Measurements from ENCODE around the gene DOCK3.
A peak's percentile ranks its signal among the peaks of the same experiment; 100 is the strongest.
"Not testable (repeated sequence)": the region's sequence is repeated elsewhere in the genome, so short reads cannot be mapped to it uniquely, and the experiment has no call there.

DOCK3 gene

GRCh38 chr3:51075221-51075775, 400.6 kb downstream of the DOCK3 start:
- WGBS (ENCODE audit: extremely low coverage, insufficient coverage, low lambda C conversion rate) = no CpG with 5 or more reads among the region's 2 CpGs

GRCh38 chr3:51082363-51082762, 407.6 kb downstream of the DOCK3 start:
- Histone ChIP-seq H3K56ac (ENCODE audit: low read length) (no peak overlapping the region), H3K4me1 (ENCODE audit: control insufficient read depth, low read depth, low read length) (no peaks in the 10 kb centered on the region), H3K4ac (ENCODE audit: low read depth, low read length) (no peak overlapping the region), H3K4me2 (ENCODE audit: low read length) (no peak overlapping the region), H3K36me3 (ENCODE audit: control insufficient read depth, insufficient read depth, low read length) (no peaks in the 10 kb centered on the region), H3K18ac (ENCODE audit: low read length) (no peak overlapping the region), H4K5ac (ENCODE audit: low read length) (no peak overlapping the region), H2BK5ac (ENCODE audit: low read length) (no peak overlapping the region), H4K8ac (ENCODE audit: low read depth, low read length) (no peak overlapping the region), H3K79me2 (ENCODE audit: control insufficient read depth, insufficient read depth, low read length) (no peaks in the 10 kb centered on the region), H3K27ac (ENCODE audit: low read depth, low read length) (no peak overlapping the region), H2BK120ac (ENCODE audit: low read depth, low read length) (no peak overlapping the region), H3K79me1 (ENCODE audit: low read length) (no peaks in the 10 kb centered on the region), H3K9ac (ENCODE audit: low read length) (no peak overlapping the region), H3K27me3 (ENCODE audit: insufficient read depth, low read length, poor library complexity) (no peaks in the 10 kb centered on the region), H2BK15ac (replicated peaks; ENCODE audit: low read depth) (no peak overlapping the region), H3K4me3 (ENCODE audit: low read length) (no peak overlapping the region), H3K23ac (ENCODE audit: low read length) (no peak overlapping the region), H2AK5ac (ENCODE audit: low read length) (no peak overlapping the region)
- WGBS (ENCODE audit: extremely low coverage, insufficient coverage, low lambda C conversion rate) = no CpG with 5 or more reads among the region's 2 CpGs
- no peak for DNase-seq

More at GRCh38 chr3:51075221-51075775, 400.6 kb downstream of the DOCK3 start:
- Histone ChIP-seq H3K79me2 (ENCODE audit: control insufficient read depth, insufficient read depth, low read length) (no peaks in the 10 kb centered on the region), H2BK15ac (replicated peaks; ENCODE audit: low read depth) (no peak overlapping the region), H3K4me1 (ENCODE audit: control insufficient read depth, low read depth, low read length) (no peaks in the 10 kb centered on the region), H3K56ac (ENCODE audit: low read length) (no peak overlapping the region), H3K18ac (ENCODE audit: low read length) (no peak overlapping the region), H3K79me1 (ENCODE audit: low read length) (no peaks in the 10 kb centered on the region), H3K4ac (ENCODE audit: low read depth, low read length) (no peak overlapping the region), H3K36me3 (ENCODE audit: control insufficient read depth, insufficient read depth, low read length) (no peaks in the 10 kb centered on the region), H3K27me3 (ENCODE audit: insufficient read depth, low read length, poor library complexity) (no peaks in the 10 kb centered on the region), H3K4me3 (ENCODE audit: low read length) (no peak overlapping the region), H3K27ac (ENCODE audit: low read depth, low read length) (no peak overlapping the region), H2AK5ac (ENCODE audit: low read length) (no peak overlapping the region), H4K5ac (ENCODE audit: low read length) (no peak overlapping the region), H3K9ac (ENCODE audit: low read length) (no peak overlapping the region), H2BK120ac (ENCODE audit: low read depth, low read length) (no peak overlapping the region), H2BK5ac (ENCODE audit: low read length) (no peak overlapping the region), H3K23ac (ENCODE audit: low read length) (no peak overlapping the region), H4K8ac (ENCODE audit: low read depth, low read length) (no peak overlapping the region), H3K4me2 (ENCODE audit: low read length) (no peak overlapping the region)
- no peak for DNase-seq

- Histone ChIP-seq H3K18ac (ENCODE audit: low read length) (no peak overlapping the region), H2AK5ac (ENCODE audit: low read length) (no peak overlapping the region), H3K79me1 (ENCODE audit: low read length) (no peaks in the 10 kb centered on the region), H2BK15ac (replicated peaks; ENCODE audit: low read depth) (no peak overlapping the region), H2BK120ac (ENCODE audit: low read depth, low read length) (no peak overlapping the region), H4K8ac (ENCODE audit: low read depth, low read length) (no peak overlapping the region), H2BK5ac (ENCODE audit: low read length) (no peak overlapping the region), H3K36me3 (ENCODE audit: control insufficient read depth, insufficient read depth, low read length) (no peaks in the 10 kb centered on the region), H3K4ac (ENCODE audit: low read depth, low read length) (no peak overlapping the region), H3K23ac (ENCODE audit: low read length) (no peak overlapping the region), H3K27ac (ENCODE audit: low read depth, low read length) (no peak overlapping the region), H3K27me3 (ENCODE audit: insufficient read depth, low read length, poor library complexity) (no peaks in the 10 kb centered on the region), H3K4me1 (ENCODE audit: control insufficient read depth, low read depth, low read length) (no peaks in the 10 kb centered on the region), H3K79me2 (ENCODE audit: control insufficient read depth, insufficient read depth, low read length) (no peaks in the 10 kb centered on the region), H4K5ac (ENCODE audit: low read length) (no peak overlapping the region), H3K4me3 (ENCODE audit: low read length) (no peak overlapping the region), H3K56ac (ENCODE audit: low read length) (no peak overlapping the region), H3K9ac (ENCODE audit: low read length) (no peak overlapping the region), H3K4me2 (ENCODE audit: low read length) (no peak overlapping the region)
- WGBS (ENCODE audit: extremely low coverage, insufficient coverage, low lambda C conversion rate) = no CpG with 5 or more reads among the region's 2 CpGs
- no peak for DNase-seq
Observed at GRCh38 chr3:51083490-51083889, 408.8 kb downstream of the DOCK3 start.

- not testable (repeated sequence) for H3K4me2 ChIP-seq (ENCODE audit: low read length); H3K4me3 ChIP-seq (ENCODE audit: low read length); H3K18ac ChIP-seq (ENCODE audit: low read length); H2BK5ac ChIP-seq (ENCODE audit: low read length); H2AK5ac ChIP-seq (ENCODE audit: low read length); H4K5ac ChIP-seq (ENCODE audit: low read length); H2BK15ac ChIP-seq (replicated peaks; ENCODE audit: low read depth); H3K56ac ChIP-seq (ENCODE audit: low read length); H4K8ac ChIP-seq (ENCODE audit: low read depth, low read length); H3K9ac ChIP-seq (ENCODE audit: low read length); H2BK120ac ChIP-seq (ENCODE audit: low read depth, low read length); H3K79me1 ChIP-seq (ENCODE audit: low read length); H3K23ac ChIP-seq (ENCODE audit: low read length); H3K4ac ChIP-seq (ENCODE audit: low read depth, low read length); H3K27ac ChIP-seq (ENCODE audit: low read depth, low read length); H3K27me3 ChIP-seq (ENCODE audit: insufficient read depth, low read length, poor library complexity); H3K79me2 ChIP-seq (ENCODE audit: control insufficient read depth, insufficient read depth, low read length); H3K4me1 ChIP-seq (ENCODE audit: control insufficient read depth, low read depth, low read length); DNase-seq; H3K36me3 ChIP-seq (ENCODE audit: control insufficient read depth, insufficient read depth, low read length)
- WGBS (ENCODE audit: extremely low coverage, insufficient coverage, low lambda C conversion rate) = no CpG with 5 or more reads among the region's 6 CpGs
Observed at GRCh38 chr3:51092141-51092540, 417.4 kb downstream of the DOCK3 start.

- H3K4me2 ChIP-seq (ENCODE audit: low read length); H3K27ac ChIP-seq (ENCODE audit: low read depth, low read length); H3K23ac ChIP-seq (ENCODE audit: low read length); H2AK5ac ChIP-seq (ENCODE audit: low read length); H3K18ac ChIP-seq (ENCODE audit: low read length); H3K9ac ChIP-seq (ENCODE audit: low read length); H3K56ac ChIP-seq (ENCODE audit: low read length); H3K36me3 ChIP-seq (ENCODE audit: control insufficient read depth, insufficient read depth, low read length); H2BK120ac ChIP-seq (ENCODE audit: low read depth, low read length); H4K8ac ChIP-seq (ENCODE audit: low read depth, low read length); H2BK15ac ChIP-seq (replicated peaks; ENCODE audit: low read depth); H3K4ac ChIP-seq (ENCODE audit: low read depth, low read length); H3K4me3 ChIP-seq (ENCODE audit: low read length); H3K27me3 ChIP-seq (ENCODE audit: insufficient read depth, low read length, poor library complexity); H2BK5ac ChIP-seq (ENCODE audit: low read length); H3K79me1 ChIP-seq (ENCODE audit: low read length); H3K79me2 ChIP-seq (ENCODE audit: control insufficient read depth, insufficient read depth, low read length); H3K4me1 ChIP-seq (ENCODE audit: control insufficient read depth, low read depth, low read length); H4K5ac ChIP-seq (ENCODE audit: low read length): not testable (repeated sequence)
- DNase-seq = peak; percentile 49
- no CpG with 5 or more reads among the region's 1 CpG for WGBS (ENCODE audit: extremely low coverage, insufficient coverage, low lambda C conversion rate)
Observed at GRCh38 chr3:51094838-51095237, 420.1 kb downstream of the DOCK3 start.

- Histone ChIP-seq H2BK120ac (ENCODE audit: low read depth, low read length) (no peak overlapping the region), H3K56ac (ENCODE audit: low read length) (no peak overlapping the region), H3K27me3 (ENCODE audit: insufficient read depth, low read length, poor library complexity) (no peaks in the 10 kb centered on the region), H4K5ac (ENCODE audit: low read length) (no peak overlapping the region), H3K9ac (ENCODE audit: low read length) (no peak overlapping the region), H3K4me1 (ENCODE audit: control insufficient read depth, low read depth, low read length) (no peaks in the 10 kb centered on the region), H3K18ac (ENCODE audit: low read length) (no peak overlapping the region), H4K8ac (ENCODE audit: low read depth, low read length) (no peak overlapping the region), H2BK15ac (replicated peaks; ENCODE audit: low read depth) (no peak overlapping the region), H2AK5ac (ENCODE audit: low read length) (no peak overlapping the region), H3K23ac (ENCODE audit: low read length) (no peak overlapping the region), H3K79me1 (ENCODE audit: low read length) (no peaks in the 10 kb centered on the region), H3K4me2 (ENCODE audit: low read length) (no peak overlapping the region), H3K4ac (ENCODE audit: low read depth, low read length) (no peak overlapping the region), H3K79me2 (ENCODE audit: control insufficient read depth, insufficient read depth, low read length) (no peaks in the 10 kb centered on the region), H3K27ac (ENCODE audit: low read depth, low read length) (no peak overlapping the region), H3K4me3 (ENCODE audit: low read length) (no peak overlapping the region), H2BK5ac (ENCODE audit: low read length) (no peak overlapping the region), H3K36me3 (ENCODE audit: control insufficient read depth, insufficient read depth, low read length) (no peaks in the 10 kb centered on the region)
- DNase-seq = peak; percentile 74
- WGBS (ENCODE audit: extremely low coverage, insufficient coverage, low lambda C conversion rate) = no CpG with 5 or more reads among the region's 3 CpGs
Observed at GRCh38 chr3:51099794-51100535, 425.2 kb downstream of the DOCK3 start.

Measured in mesendoderm (in vitro differentiated cells).